ENCODE measurements around the gene ZCCHC14.

GRCh38 chr16:87461466-87461991, 31.3 kb downstream of the ZCCHC14 start:
- TF ChIP-seq CTCF (IDR thresholded peaks at IDR 0.05 in 8 of 11, conservative IDR thresholded peaks at IDR 0.05 in 3 of 11): peak in 5 of 11 experiments; percentile 13 to 30 (median 26)
- peak in 2 of 3 donors; percentile 16 to 32 for TF ChIP-seq POLR2AphosphoS5 (IDR thresholded peaks at IDR 0.05)
- TF ChIP-seq POLR2A (IDR thresholded peaks at IDR 0.05): no peak

Measured in spleen (tissue), 7 donors.